Measurements from ENCODE around the gene TMPRSS2.

- TF ChIP-seq CTCF (IDR thresholded peaks at IDR 0.05; ENCODE audit: extremely low read depth in 1 of 2, insufficient read depth in 1 of 2, low read depth in 1 of 2, low read length in 2 of 2): no peak
- TF ChIP-seq EZH2 (IDR thresholded peaks at IDR 0.05; ENCODE audit: borderline replicate concordance, low read depth, low read length, severe bottlenecking): no peak
- no peak for TF ChIP-seq POLR2A (IDR thresholded peaks at IDR 0.05; ENCODE audit: low read depth, low read length)
- no peak for TF ChIP-seq POLR2AphosphoS5 (IDR thresholded peaks at IDR 0.05; ENCODE audit: insufficient read depth, low read depth, low read length)
Measured at GRCh38 chr21:41497008-41497407, 10.9 kb downstream of the TMPRSS2 start.

Measured in endothelial cell of umbilical vein (primary cell).